ENCODE results near the gene NR4A1. TPM values are rescaled to one million over a fixed set of nuclear protein-coding genes. Genes with fewer than 3 reads are reported as not detected.

NR4A1 gene
- total RNA-seq, 1 donor from 2014 or later, result 51.0 TPM

DNA sequence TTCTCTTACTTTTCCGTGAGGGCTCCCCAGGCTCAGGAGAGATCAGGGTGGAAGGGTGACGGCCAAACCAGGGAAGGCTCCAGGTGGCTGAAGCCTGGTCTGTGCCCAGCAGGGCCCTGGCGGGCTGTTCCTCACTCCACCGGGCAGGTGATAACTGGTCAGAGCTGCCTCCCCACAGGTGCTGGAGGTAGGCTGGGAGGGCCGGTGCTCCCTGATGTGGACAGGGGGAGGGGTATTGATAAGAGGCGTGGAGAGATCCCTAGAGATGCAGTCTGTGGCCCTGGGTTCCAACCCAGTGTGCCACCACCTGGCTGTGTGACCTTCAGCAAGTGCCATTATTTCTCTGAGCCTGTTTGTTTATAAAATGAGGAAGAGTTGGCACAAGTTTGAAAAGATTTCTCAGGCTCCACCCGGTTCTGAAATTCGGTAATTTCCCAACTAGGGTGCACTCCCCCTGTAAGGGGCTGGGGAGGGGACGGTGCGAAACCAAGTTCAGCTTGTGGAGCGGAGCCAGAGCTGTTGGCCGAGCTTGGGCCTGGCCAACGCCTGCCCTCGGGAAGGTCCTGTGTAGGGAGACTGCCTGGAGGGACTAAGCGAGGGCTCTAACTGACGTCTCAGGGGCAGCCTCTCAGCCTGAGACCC, 1.0 kb upstream of the NR4A1 start:
- peaks cover 3% of the 10 kb centered on the region for H3K27me3 Mint-ChIP-seq (ENCODE audit: low read depth)
- peaks cover 48% of the 10 kb centered on the region for H3K4me1 Mint-ChIP-seq
- peak overlapping the region; percentile 97 for H3K4me3 Mint-ChIP-seq
- peak; percentile 35 for DNase-seq (ENCODE audit: low read depth, low spot score)
- TF ChIP-seq CTCF (conservative IDR thresholded peaks at IDR 0.05), result no peak
- peak overlapping the region; percentile 94 for H3K27ac Mint-ChIP-seq (ENCODE audit: unreplicated experiment)
- H3K36me3 Mint-ChIP-seq (ENCODE audit: low read depth), result no peaks in the 10 kb centered on the region
- no peaks in the 10 kb centered on the region for H3K9me3 Mint-ChIP-seq

- Mint-ChIP-seq H3K27me3 (ENCODE audit: low read depth) (peaks cover 3% of the 10 kb centered on the region), H3K9me3 (no peaks in the 10 kb centered on the region), H3K4me1 (peaks cover 40% of the 10 kb centered on the region), H3K36me3 (ENCODE audit: low read depth) (no peaks in the 10 kb centered on the region), H3K27ac (ENCODE audit: unreplicated experiment) (no peak overlapping the region), H3K4me3 (peak overlapping the region; percentile 97)
- TF ChIP-seq CTCF (conservative IDR thresholded peaks at IDR 0.05), result no peak
- DNase-seq (ENCODE audit: low read depth, low spot score), result no peak
Observed at GRCh38 chr12:52052468-52053186, 1.4 kb downstream of the NR4A1 start.

GRCh38 chr12:52053536-52054209, 2.4 kb downstream of the NR4A1 start:
- H3K9me3 Mint-ChIP-seq, result no peaks in the 10 kb centered on the region
- no peak for DNase-seq (ENCODE audit: low read depth, low spot score)
- peaks cover 3% of the 10 kb centered on the region for H3K27me3 Mint-ChIP-seq (ENCODE audit: low read depth)
- no peaks in the 10 kb centered on the region for H3K36me3 Mint-ChIP-seq (ENCODE audit: low read depth)
- H3K4me1 Mint-ChIP-seq, result peaks cover 40% of the 10 kb centered on the region
- H3K27ac Mint-ChIP-seq (ENCODE audit: unreplicated experiment), result no peak overlapping the region
- TF ChIP-seq CTCF (conservative IDR thresholded peaks at IDR 0.05), result no peak
- H3K4me3 Mint-ChIP-seq, result peak overlapping the region; percentile 97

- H3K27ac Mint-ChIP-seq (ENCODE audit: unreplicated experiment), result peak overlapping the region; percentile 81
- H3K36me3 Mint-ChIP-seq (ENCODE audit: low read depth), result no peaks in the 10 kb centered on the region
- TF ChIP-seq CTCF (conservative IDR thresholded peaks at IDR 0.05), result no peak
- H3K27me3 Mint-ChIP-seq (ENCODE audit: low read depth), result peaks cover 3% of the 10 kb centered on the region
- no peak overlapping the region for H3K4me3 Mint-ChIP-seq
- no peaks in the 10 kb centered on the region for H3K9me3 Mint-ChIP-seq
- H3K4me1 Mint-ChIP-seq, result peaks cover 37% of the 10 kb centered on the region
- no peak for DNase-seq (ENCODE audit: low read depth, low spot score)
Observed at GRCh38 chr12:52054231-52054832, 3.1 kb downstream of the NR4A1 start.

DNA sequence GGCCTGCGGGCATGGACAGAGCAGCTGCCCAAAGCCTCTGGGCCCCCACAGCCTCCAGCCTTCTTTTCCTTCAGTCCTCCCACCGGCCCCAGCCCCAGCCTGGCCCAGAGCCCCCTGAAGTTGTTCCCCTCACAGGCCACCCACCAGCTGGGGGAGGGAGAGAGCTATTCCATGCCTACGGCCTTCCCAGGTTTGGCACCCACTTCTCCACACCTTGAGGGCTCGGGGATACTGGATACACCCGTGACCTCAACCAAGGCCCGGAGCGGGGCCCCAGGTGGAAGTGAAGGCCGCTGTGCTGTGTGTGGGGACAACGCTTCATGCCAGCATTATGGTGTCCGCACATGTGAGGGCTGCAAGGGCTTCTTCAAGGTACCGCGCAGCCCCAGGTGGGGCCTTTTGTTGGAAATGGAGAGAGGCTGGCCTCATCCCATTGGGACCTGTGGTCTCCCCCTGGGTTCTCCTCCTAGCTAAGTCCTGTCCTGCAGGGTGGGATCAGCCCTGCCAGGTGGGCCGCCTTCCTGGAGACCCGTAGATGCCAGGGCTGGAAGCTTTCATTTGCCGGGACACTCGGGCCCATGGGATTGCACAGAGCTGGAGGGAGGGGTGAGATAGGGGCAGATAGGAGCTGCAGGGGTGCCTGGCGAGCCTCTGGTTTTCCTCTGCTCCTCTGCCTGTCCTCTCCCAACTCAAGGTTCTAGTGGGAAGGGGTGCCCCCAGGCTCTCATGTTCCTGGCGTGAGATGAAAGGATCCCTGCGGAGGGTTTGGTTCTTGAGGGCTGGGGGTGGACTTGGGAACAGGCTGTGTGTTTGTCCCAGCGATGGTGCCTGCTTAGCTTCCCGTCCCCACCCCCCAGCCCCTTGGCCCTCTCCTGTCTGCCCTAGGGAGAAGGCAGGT, 3.8 kb downstream of the NR4A1 start:
- Mint-ChIP-seq H3K9me3 (no peaks in the 10 kb centered on the region), H3K27ac (ENCODE audit: unreplicated experiment) (no peak overlapping the region), H3K4me3 (peak overlapping the region; percentile 54), H3K27me3 (ENCODE audit: low read depth) (peaks cover 3% of the 10 kb centered on the region), H3K4me1 (peaks cover 33% of the 10 kb centered on the region), H3K36me3 (ENCODE audit: low read depth) (no peaks in the 10 kb centered on the region)
- no peak for DNase-seq (ENCODE audit: low read depth, low spot score)
- no peak for TF ChIP-seq CTCF (conservative IDR thresholded peaks at IDR 0.05)

All from neural crest cell (in vitro differentiated cells).